ENCODE data around the gene TBX15. TPM values are rescaled to one million over a fixed set of nuclear protein-coding genes. Genes with fewer than 3 reads are reported as not detected.
"Not testable (repeated sequence)": the region's sequence is repeated elsewhere in the genome, so short reads cannot be mapped to it uniquely, and the experiment has no call there.

TBX15 gene
- total RNA-seq, 1 experiment from 2014 or later, result 7.0 TPM

GRCh38 chr1:118970451-118970850 is 17.7 kb downstream of the TBX15 start:
- DNase-seq (ENCODE audit: low spot score), result no peak
- in situ Hi-C loops (cut with HindIII; ENCODE audit: low sequenced_read_pairs), result no loop called here

- DNase-seq (ENCODE audit: low spot score), result no peak
- in situ Hi-C loops (cut with HindIII; ENCODE audit: low sequenced_read_pairs), result no loop called here
Measured at GRCh38 chr1:118963456-118964430, 24.4 kb downstream of the TBX15 start.

DNA sequence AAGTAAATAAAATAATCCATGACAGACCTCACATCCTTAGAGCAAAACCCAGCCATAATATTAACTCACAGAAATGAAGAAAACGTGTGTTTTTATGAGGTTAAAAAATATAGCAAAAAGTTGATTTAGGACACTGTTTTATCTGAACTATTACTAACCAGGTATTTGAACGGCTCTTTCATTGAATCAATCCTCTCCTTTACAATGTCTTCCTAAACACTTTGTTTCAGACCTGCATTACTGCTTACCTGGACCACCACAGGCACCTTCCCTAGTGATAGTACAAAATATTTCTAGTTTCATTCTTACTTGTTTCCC is 25.0 kb downstream of the TBX15 start:
- no peak for DNase-seq (ENCODE audit: low spot score)
- in situ Hi-C loops (cut with HindIII; ENCODE audit: low sequenced_read_pairs), result no loop called here

DNA sequence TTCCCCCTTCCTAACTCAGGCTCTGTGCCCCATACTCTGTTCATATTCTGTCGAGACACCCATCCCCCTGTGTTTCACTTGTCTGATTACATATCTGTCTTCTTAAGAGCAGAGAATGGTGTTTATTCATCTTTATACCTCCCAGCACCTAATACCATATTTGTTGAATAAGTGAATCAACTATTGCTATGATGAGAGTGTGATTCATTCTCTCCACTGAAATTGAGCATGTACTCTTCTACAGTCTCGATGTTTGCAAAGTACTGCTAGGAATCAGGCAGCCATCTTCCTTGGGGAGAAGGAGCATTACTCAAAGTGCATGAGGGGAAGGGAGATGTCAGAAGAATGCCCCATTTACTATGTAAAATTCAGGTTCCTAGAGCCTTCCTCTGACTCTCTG is 27.0 kb downstream of the TBX15 start:
- DNase-seq (ENCODE audit: low spot score), result no peak
- in situ Hi-C loops (cut with HindIII; ENCODE audit: low sequenced_read_pairs), result no loop called here

DNA sequence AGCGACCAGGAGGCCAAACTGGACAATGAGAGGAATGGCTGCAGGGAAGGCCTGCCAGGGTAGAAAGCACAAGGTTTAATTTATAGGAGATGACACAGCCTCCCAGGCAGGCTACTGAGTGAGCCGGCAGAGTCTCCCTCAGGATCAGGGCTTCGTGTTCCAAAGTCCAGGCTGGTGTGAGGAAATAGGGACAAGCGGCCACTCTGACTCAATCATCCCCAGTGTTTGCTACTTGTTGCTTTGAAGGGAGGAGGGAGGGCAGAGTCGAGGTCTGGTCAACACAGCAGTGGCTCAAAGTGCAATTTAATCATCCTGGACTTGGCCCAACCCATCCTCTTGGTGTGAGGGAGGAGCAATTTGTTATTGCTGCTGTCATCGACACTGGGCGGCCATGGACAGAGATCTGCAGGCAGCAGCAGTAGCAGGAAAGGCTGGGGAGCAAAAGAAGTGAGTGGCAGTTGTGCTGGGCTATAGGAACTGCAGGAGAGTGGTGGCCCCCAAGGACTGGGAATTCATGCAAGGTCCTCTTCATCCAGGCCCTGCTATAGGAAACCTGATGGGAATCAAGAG is 27.5 kb downstream of the TBX15 start:
- in situ Hi-C loops (cut with HindIII; ENCODE audit: low sequenced_read_pairs), result no loop called here
- no peak for DNase-seq (ENCODE audit: low spot score)

- in situ Hi-C loops (cut with HindIII; ENCODE audit: low sequenced_read_pairs), result no loop called here
- DNase-seq (ENCODE audit: low spot score), result no peak
Measured at GRCh38 chr1:118960026-118960561, 28.0 kb downstream of the TBX15 start.

DNA sequence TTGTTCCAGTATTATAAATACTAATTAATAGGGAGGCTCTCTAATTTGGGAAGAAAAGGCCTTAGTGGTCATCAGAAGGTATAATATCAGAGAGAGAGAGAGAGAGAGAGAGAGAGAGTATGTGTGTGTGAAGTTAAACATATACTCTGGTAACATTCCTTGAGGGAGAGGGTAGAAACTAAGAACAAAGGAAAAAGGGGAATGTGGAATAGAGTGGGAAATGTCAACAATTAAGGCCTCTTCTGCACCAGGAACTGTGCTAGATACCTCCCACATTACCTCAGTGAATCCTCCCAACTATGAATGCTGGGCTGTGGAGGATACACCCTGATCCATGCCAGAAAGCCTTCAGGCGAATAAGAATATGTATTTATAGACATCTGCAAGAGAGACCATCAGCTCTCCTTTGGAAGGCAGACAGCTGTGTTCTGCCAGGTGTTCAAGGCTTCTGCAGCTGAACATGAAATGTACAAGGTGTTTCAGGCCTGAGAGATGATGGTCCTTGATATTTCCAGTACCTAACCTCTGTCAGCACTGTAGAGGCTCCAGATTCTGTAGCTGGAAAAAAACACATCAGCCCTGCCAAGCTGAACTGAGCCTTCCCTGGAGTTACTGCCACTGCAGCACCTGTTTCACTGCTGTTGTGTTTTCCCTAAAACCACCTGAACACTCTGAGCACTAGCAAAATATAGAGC is 29.1 kb downstream of the TBX15 start:
- DNase-seq (ENCODE audit: low spot score), result no peak
- in situ Hi-C loops (cut with HindIII; ENCODE audit: low sequenced_read_pairs), result no loop called here

DNA sequence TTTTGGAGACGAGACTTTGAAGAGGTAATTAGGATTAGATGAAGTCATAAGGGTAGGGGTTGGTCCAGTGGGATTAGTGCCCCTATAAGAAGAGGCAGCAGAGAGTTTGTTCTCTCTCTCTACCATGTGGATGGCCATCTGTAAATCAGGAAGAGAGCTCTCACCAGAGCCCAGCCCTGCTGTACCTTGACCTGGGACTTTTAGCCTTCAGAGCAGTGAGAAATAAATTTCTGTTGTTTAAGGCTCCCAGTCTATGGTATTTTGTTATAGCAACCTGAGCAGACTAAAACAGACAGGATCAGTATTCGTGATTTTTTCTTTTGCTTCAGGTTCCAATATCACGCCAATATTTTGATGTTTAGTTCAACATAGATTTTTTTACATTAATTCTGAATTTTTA is 30.0 kb downstream of the TBX15 start:
- DNase-seq (ENCODE audit: low spot score), result no peak
- in situ Hi-C loops (cut with HindIII; ENCODE audit: low sequenced_read_pairs), result no loop called here

DNA sequence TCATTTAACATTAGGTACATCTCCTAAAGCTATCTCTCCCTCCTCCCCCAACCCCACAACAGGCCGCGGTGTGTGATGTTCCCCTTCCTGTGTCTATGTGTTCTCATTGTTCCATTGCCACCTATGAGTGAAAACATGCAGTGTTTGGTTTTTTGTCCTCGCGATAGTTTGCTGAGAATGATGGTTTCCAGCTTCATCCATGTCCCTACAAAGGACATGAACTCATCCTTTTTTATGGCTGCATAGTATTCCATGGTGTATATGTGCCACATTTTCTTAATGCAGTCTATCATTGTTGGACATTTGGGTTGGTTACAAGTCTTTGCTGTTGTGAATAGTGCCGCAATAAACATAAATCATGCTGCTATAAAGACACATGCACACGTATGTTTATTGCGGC is 30.6 kb downstream of the TBX15 start:
- in situ Hi-C loops (cut with HindIII; ENCODE audit: low sequenced_read_pairs); DNase-seq (ENCODE audit: low spot score): not testable (repeated sequence)

GRCh38 chr1:118954301-118954905 is 33.7 kb downstream of the TBX15 start:
- DNase-seq (ENCODE audit: low spot score), result no peak
- in situ Hi-C loops (cut with HindIII; ENCODE audit: low sequenced_read_pairs), result no loop called here

DNA sequence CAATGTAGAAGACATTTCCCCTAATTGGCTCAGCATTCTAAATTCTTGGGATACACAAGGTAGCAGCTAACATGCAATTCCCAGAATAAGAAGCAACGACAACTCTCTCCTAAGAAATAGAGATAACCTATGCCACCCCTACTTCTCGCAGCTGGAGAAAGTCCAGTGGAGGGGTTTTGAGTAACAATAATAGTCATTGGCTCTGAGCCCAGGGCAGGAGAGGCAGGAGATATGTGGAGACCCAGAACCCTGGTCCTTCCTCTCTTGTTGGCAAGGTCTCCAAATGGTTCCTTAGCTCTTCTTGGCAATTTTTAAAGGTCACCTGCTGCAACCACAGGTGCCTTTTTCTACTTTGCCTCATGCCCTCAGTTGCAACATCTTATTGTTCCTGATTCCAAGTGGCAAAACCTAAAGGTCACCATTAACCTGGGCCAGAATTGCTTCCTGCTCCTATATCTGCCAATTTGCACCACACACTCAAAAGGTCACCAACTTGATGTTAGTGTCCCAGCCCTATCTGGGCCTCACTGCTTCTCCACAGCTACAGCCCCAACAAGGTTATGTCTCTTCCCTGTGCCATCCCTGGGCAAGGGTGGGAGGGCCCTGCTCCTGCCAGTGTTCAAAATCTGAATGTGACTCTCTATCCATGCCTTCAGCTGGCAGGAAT is 36.7 kb downstream of the TBX15 start:
- no peak for DNase-seq (ENCODE audit: low spot score)
- in situ Hi-C loops (cut with HindIII; ENCODE audit: low sequenced_read_pairs), result no loop called here

GRCh38 chr1:118949315-118949714 is 38.8 kb downstream of the TBX15 start:
- DNase-seq (ENCODE audit: low spot score), result no peak
- in situ Hi-C loops (cut with HindIII; ENCODE audit: low sequenced_read_pairs), result no loop called here

DNA sequence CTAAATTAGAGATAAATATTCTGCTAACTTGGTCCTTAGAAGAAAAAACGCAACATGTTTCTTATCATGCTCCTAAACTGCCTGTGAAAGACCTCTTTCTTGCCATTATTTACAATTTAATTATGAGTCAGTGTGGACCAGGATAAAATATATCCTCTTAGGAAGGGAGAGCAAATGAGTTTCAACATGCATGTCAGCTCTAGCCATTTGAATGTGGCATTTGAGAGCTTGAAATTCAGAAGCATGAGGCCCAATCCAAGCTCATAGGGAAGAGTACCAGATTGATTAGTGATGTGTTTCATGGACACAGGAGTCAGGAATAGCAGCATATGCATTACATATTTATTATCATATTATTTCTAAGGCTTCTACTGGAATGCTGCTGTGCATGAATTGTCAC is 39.3 kb downstream of the TBX15 start:
- in situ Hi-C loops (cut with HindIII; ENCODE audit: low sequenced_read_pairs), result no loop called here
- DNase-seq (ENCODE audit: low spot score), result no peak

- in situ Hi-C loops (cut with HindIII; ENCODE audit: low sequenced_read_pairs), result no loop called here
Measured at GRCh38 chr1:118948351-118948750, 39.8 kb downstream of the TBX15 start.

GRCh38 chr1:118947790-118948189 is 40.4 kb downstream of the TBX15 start:
- in situ Hi-C loops (cut with HindIII; ENCODE audit: low sequenced_read_pairs), result no loop called here
- no peak for DNase-seq (ENCODE audit: low spot score)

More at GRCh38 chr1:118948351-118948750, 39.8 kb downstream of the TBX15 start:
- DNase-seq (ENCODE audit: low spot score), result no peak

GRCh38 chr1:118947003-118947765 is 41.0 kb downstream of the TBX15 start:
- in situ Hi-C loops (cut with HindIII; ENCODE audit: low sequenced_read_pairs), result no loop called here

GRCh38 chr1:118945489-118945888 is 42.7 kb downstream of the TBX15 start:
- in situ Hi-C loops (cut with HindIII; ENCODE audit: low sequenced_read_pairs), result no loop called here
- DNase-seq (ENCODE audit: low spot score), result no peak

More at GRCh38 chr1:118947003-118947765, 41.0 kb downstream of the TBX15 start:
- no peak for DNase-seq (ENCODE audit: low spot score)

GRCh38 chr1:118944546-118944945 is 43.6 kb downstream of the TBX15 start:
- in situ Hi-C loops (cut with HindIII; ENCODE audit: low sequenced_read_pairs), result no loop called here
- no peak for DNase-seq (ENCODE audit: low spot score)
